T-helper 9 cell (primary cell): ENCODE measurements around the gene BCAS1.

ENCODE experiments used
- DNase-seq: peaks from one replicate; pipeline ENCODE4 v3.0.0-alpha.2; 2020
- total RNA-seq, 2 donors: gene quantifications; one replicate each; lab custom pipeline; 2026; lab: John Stamatoyannopoulos, UW

The BCAS1 gene
- total RNA-seq, result 0 to 0.07 reads per million in 2 donors

- no peak for DNase-seq
Observed at GRCh38 chr20:54070187-54070987, at the start of gene BCAS1. Gene BCAS1, minus strand, starts transcription at chr20:54070594. Its CDS starts 11,876 bp downstream, at chr20:54058718.

GRCh38 chr20:54119744-54120143, 49.4 kb upstream of the BCAS1 start:
- no peak for DNase-seq

- DNase-seq, result no peak
Observed at GRCh38 chr20:54118220-54119001, 48.0 kb upstream of the BCAS1 start.

- DNase-seq, result no peak
Observed at GRCh38 chr20:54116550-54117235, 46.3 kb upstream of the BCAS1 start.

GRCh38 chr20:54115172-54115854, 44.9 kb upstream of the BCAS1 start:
- DNase-seq, result no peak

GRCh38 chr20:54114109-54114508, 43.7 kb upstream of the BCAS1 start:
- no peak for DNase-seq

- no peak for DNase-seq
Observed at GRCh38 chr20:54113566-54113965, 43.2 kb upstream of the BCAS1 start.

- no peak for DNase-seq
Observed at GRCh38 chr20:54112221-54112884, 42.0 kb upstream of the BCAS1 start.

GRCh38 chr20:54111460-54111859, 41.1 kb upstream of the BCAS1 start:
- no peak for DNase-seq

- no peak for DNase-seq
Observed at GRCh38 chr20:54110457-54110856, 40.1 kb upstream of the BCAS1 start.

- no peak for DNase-seq
Observed at GRCh38 chr20:54110041-54110440, 39.6 kb upstream of the BCAS1 start.

- DNase-seq, result no peak
Observed at GRCh38 chr20:54108817-54109216, 38.4 kb upstream of the BCAS1 start.

GRCh38 chr20:54108326-54108642, 37.9 kb upstream of the BCAS1 start:
- DNase-seq, result no peak

- no peak for DNase-seq
Observed at GRCh38 chr20:54107600-54108325, 37.4 kb upstream of the BCAS1 start.

GRCh38 chr20:54107181-54107580, 36.8 kb upstream of the BCAS1 start:
- DNase-seq, result no peak

- no peak for DNase-seq
Observed at GRCh38 chr20:54106162-54106561, 35.8 kb upstream of the BCAS1 start.

GRCh38 chr20:54105653-54106052, 35.3 kb upstream of the BCAS1 start:
- DNase-seq, result no peak

GRCh38 chr20:54104781-54105180, 34.4 kb upstream of the BCAS1 start:
- no peak for DNase-seq

GRCh38 chr20:54103762-54104600, 33.6 kb upstream of the BCAS1 start:
- no peak for DNase-seq

GRCh38 chr20:54103067-54103761, 32.8 kb upstream of the BCAS1 start:
- DNase-seq, result peak; percentile 63
